ENCODE data around the gene ALDH5A1. TPM values are rescaled to one million over a fixed set of nuclear protein-coding genes. Genes with fewer than 3 reads are reported as not detected.

The ALDH5A1 gene
- total and polyA plus RNA-seq, 2 of the 13 experiments (the other 11 are each of a cell fraction or from before 2014, with no cell fraction given), result 12.8 to 32.5 TPM

DNA sequence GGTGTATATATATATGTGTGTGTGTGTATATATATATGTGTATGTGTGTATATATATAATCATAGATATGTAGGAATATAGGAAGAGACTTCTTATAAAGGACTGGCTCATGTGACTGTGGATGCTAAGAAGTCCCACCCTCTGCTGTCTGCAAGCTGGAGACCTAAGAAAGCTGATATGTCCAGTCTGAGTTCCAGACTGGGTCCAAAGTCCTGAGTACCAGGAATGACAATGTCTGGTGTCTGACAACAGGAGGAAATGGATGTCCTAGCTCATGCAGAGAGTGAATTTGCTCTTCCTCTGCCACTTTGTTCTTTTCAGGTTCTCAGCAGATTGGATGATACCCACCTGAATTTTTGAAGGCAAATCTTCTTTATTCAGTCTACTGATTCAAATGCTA is 7.1 kb downstream of the ALDH5A1 start:
- Histone ChIP-seq H3K9ac (ENCODE audit: insufficient read depth, low read depth, low read length) (no peak overlapping the region), H3K27ac (ENCODE audit: extremely low read length, insufficient read depth, low read length) (no peak overlapping the region), H3K36me3 (replicated peaks in 1 of 2; ENCODE audit: control insufficient read depth in 1 of 2, insufficient read depth in 2 of 2, low read length in 2 of 2) (peaks cover 2 to 10% of the 10 kb centered on the region in 2 experiments), H3K27me3 (ENCODE audit: control insufficient read depth in 1 of 2, insufficient read depth in 2 of 2, low read length in 2 of 2) (no peaks in the 10 kb centered on the region), H3K4me2 (ENCODE audit: low read depth, low read length) (no peak overlapping the region), H3K79me2 (ENCODE audit: insufficient read depth, low read length) (no peaks in the 10 kb centered on the region), H3K9me3 (ENCODE audit: low read length) (no peaks in the 10 kb centered on the region), H2AFZ (ENCODE audit: low read length) (no peak overlapping the region), H3K4me3 (replicated peaks in 1 of 3; ENCODE audit: insufficient read depth in 1 of 3, low read depth in 2 of 3, low read length in 3 of 3) (no peak overlapping the region), H3K4me1 (ENCODE audit: insufficient read depth, low read length) (peaks cover 29% of the 10 kb centered on the region), H4K20me1 (ENCODE audit: insufficient read depth, low read length) (no peaks in the 10 kb centered on the region)
- CTCF ChIA-PET (ENCODE audit: low intra/inter-chr PET ratio, low total read pairs), result no interaction called here
- in situ Hi-C loops (cut with HindIII; ENCODE audit: extremely low pct_ligation_motif_present, low pct_unique_long_range_greater_than_20kb) (no loop called here), intact Hi-C loops (cut with micrococcal nuclease; ENCODE audit: unreplicated experiment) (no loop called here)
- no peak for ATAC-seq
- POLR2A ChIA-PET, result interaction anchor here (0.6 to 1.3 kb wide), 2 partner anchors 19 to 127 kb away, joined by 3 to 4 read pairs; no protein-coding TSS in a partner anchor
- TF ChIP-seq SOX13 (IDR thresholded peaks at IDR 0.05), result no peak
- 0 out of 4 replicates have a peak, but pooled peaks of 1 of the 2 experiments have one; percentile 9 for TF ChIP-seq SOX13 (CRISPR knock-in tag; conservative IDR thresholded peaks at IDR 0.05 in 1 of 2, IDR thresholded peaks at IDR 0.05 in 1 of 2)
- peak; percentile 40 for TF ChIP-seq TEAD3 (CRISPR knock-in tag; optimal IDR thresholded peaks at IDR 0.05; ENCODE audit: borderline replicate concordance)
- TF ChIP-seq PRPF4 (IDR thresholded peaks at IDR 0.05; ENCODE audit: low read depth, low read length, poor library complexity, severe bottlenecking), result no peak
- TF ChIP-seq ZBTB37 (CRISPR knock-in tag; IDR thresholded peaks at IDR 0.05), result no peak
- peak; percentile 86 for TF ChIP-seq HNF4A (CRISPR knock-in tag; IDR thresholded peaks at IDR 0.05)
- peak; percentile 68 for TF ChIP-seq HNF4G (IDR thresholded peaks at IDR 0.05; ENCODE audit: borderline replicate concordance, low read depth, low read length)
- TF ChIP-seq HNF4G (CRISPR knock-in tag; IDR thresholded peaks at IDR 0.05; ENCODE audit: borderline replicate concordance, low read depth), result no peak
- TF ChIP-seq HMG20A (CRISPR knock-in tag; IDR thresholded peaks at IDR 0.05; ENCODE audit: borderline replicate concordance), result peak; percentile 16; the same call in 1 of the 2 replicates
- TF ChIP-seq SAP130 (CRISPR knock-in tag; IDR thresholded peaks at IDR 0.05; ENCODE audit: low read depth), result peak; percentile 30; the same call in 1 of the 2 replicates
- no peak for TF ChIP-seq SP140L (CRISPR knock-in tag; IDR thresholded peaks at IDR 0.05; ENCODE audit: borderline replicate concordance)
- TF ChIP-seq GATAD2A (CRISPR knock-in tag; IDR thresholded peaks at IDR 0.05), result 0 out of 2 replicates have a peak, but pooled peaks have one; percentile 26
- peak; percentile 38; the same call in 1 of the 2 replicates for TF ChIP-seq ELF3 (CRISPR knock-in tag; IDR thresholded peaks at IDR 0.05)
- no peak for TF ChIP-seq ZNF674 (CRISPR knock-in tag; IDR thresholded peaks at IDR 0.05; ENCODE audit: low read depth)
- peak; percentile 50; the same call in 1 of the 2 replicates for TF ChIP-seq ARID5B (CRISPR knock-in tag; IDR thresholded peaks at IDR 0.05)
- TF ChIP-seq ZNF296 (CRISPR knock-in tag; conservative IDR thresholded peaks at IDR 0.05), result no peak
- peak; percentile 49 for DNase-seq (ENCODE audit: low spot score)
- peak; percentile 85 for FAIRE-seq
- BruUV-seq (replicated peaks), result no TSS peak

Measured in HepG2 (cell line).